Measurements from ENCODE around the gene SMARCAD1. TPM values are rescaled to one million over a fixed set of nuclear protein-coding genes. Genes with fewer than 3 reads are reported as not detected.
"Not testable (repeated sequence)": the region's sequence is repeated elsewhere in the genome, so short reads cannot be mapped to it uniquely, and the experiment has no call there.

SMARCAD1 gene
- total RNA-seq, 2 experiments from 2014 or later, result 28.5 to 28.6 TPM

DNA sequence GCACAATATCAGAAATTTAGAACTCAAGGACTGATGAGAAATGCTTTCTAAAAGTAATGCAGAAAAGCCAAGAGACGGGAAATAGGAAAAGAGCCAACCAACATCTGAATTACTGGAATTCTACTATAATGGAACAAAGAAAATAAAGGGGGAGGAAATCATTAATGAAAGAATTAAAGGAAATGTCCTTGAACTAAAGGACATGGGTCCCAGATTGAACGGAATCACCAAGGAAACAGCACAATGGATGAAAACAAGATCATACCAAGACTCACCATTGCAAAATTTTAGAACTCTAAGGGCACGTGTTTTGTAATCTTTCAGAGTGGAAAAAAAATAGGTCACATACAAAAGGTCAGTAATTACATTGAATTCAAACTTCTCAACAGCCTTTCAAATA is 99.0 kb downstream of the SMARCAD1 start:
- DNase-seq, result no peak
- Mint-ChIP-seq H3K9me3 (peaks cover 2% of the 10 kb centered on the region), H3K4me1 (ENCODE audit: low read depth) (no peaks in the 10 kb centered on the region), H3K4me3 (no peak overlapping the region), H3K27me3 (no peaks in the 10 kb centered on the region), H3K36me3 (ENCODE audit: low read depth) (no peaks in the 10 kb centered on the region), H3K27ac (no peak overlapping the region)
- intact Hi-C loops (cut with micrococcal nuclease), result no loop called here
- CTCF ChIA-PET, result interaction anchor here (1.1 to 2.0 kb wide), 2 partner anchors 101 to 287 kb away, joined by 3 to 7 read pairs; no protein-coding TSS in a partner anchor
- no peak for ATAC-seq
- POLR2A ChIA-PET, result no interaction called here
- no peak for TF ChIP-seq CTCF (IDR thresholded peaks at IDR 0.05)

GRCh38 chr4:94307231-94307871 is 99.7 kb downstream of the SMARCAD1 start:
- ChIA-PET CTCF (no interaction called here), POLR2A (interaction anchor here (0.8 kb wide), 1 partner anchor 11 kb away, joined by 3 read pairs; no protein-coding TSS in a partner anchor)
- TF ChIP-seq CTCF (IDR thresholded peaks at IDR 0.05), result no peak
- no peak for ATAC-seq
- Mint-ChIP-seq H3K9me3 (peaks cover 2% of the 10 kb centered on the region), H3K27ac (no peak overlapping the region), H3K36me3 (ENCODE audit: low read depth) (no peaks in the 10 kb centered on the region), H3K4me3 (no peak overlapping the region), H3K4me1 (ENCODE audit: low read depth) (no peaks in the 10 kb centered on the region), H3K27me3 (no peaks in the 10 kb centered on the region)
- intact Hi-C loops (cut with micrococcal nuclease), result no loop called here
- no peak for DNase-seq

DNA sequence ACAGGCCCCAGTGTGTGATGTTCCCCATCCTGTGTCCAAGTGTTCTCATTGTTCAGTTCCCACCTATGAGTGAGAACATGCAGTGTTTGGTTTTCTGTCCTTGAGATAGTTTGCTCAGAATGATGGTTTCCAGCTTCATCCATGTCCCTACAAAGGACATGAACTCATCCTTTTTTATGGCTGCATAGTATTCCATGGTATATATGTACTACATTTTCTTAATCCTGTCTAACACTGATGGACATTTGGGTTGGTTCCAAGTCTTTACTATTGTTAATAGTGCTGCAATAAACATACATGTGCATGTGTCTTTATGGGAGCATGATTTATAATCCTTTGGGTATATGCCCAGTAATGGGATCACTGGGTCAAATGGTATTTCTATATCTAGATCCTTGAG is 112.3 kb downstream of the SMARCAD1 start:
- DNase-seq; H3K36me3 Mint-ChIP-seq (ENCODE audit: low read depth); ATAC-seq; H3K4me1 Mint-ChIP-seq (ENCODE audit: low read depth); CTCF ChIA-PET; H3K4me3 Mint-ChIP-seq; H3K27ac Mint-ChIP-seq; POLR2A ChIA-PET; H3K27me3 Mint-ChIP-seq; intact Hi-C loops (cut with micrococcal nuclease): not testable (repeated sequence)
- H3K9me3 Mint-ChIP-seq, result peaks cover 15% of the 10 kb centered on the region

DNA sequence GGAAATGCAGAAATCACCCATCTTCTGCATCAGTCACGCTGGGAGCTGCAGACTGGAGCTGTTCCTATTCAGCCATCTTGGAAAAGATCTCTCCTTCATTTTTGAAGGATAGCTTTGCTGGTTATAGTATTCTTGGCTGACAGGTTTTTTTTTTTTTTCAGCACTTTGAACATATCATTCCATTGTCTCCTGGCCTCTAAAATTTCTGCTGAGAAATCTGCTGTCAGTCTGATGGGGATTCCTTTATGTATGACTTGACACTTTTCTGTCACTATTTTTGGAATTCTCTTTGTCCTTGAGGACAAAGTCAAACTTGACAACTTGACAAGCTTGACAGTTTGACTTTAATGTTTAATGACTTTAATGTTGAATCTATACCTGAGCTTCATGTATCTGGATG is 118.2 kb downstream of the SMARCAD1 start:
- POLR2A ChIA-PET, result interaction anchor here (0.6 kb wide), 1 partner anchor 8 kb away, joined by 3 read pairs; no protein-coding TSS in a partner anchor
- no peak for TF ChIP-seq CTCF (IDR thresholded peaks at IDR 0.05)

DNA sequence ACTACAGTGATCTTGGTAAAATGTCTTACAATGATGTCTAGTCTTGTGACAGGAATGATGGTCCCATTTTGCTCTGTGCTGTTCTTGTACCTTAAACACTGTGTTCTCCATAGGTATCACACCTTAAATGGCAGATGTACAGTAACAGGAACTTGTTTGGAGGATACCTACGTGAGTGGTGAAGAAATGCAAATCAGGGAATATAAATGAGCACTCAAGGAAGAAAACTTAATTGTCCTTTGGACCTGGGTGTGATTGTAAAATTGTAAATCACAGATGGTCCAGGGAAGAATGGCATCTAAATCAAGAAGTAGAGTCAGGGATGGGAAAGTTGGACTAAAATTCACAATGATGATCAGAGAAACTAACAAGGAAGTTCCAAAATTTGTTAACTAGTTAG is 122.3 kb downstream of the SMARCAD1 start:
- ATAC-seq (no peak), DNase-seq (no peak)
- H3K27ac Mint-ChIP-seq, result no peak overlapping the region
- POLR2A ChIA-PET, result no interaction called here
- H3K9me3 Mint-ChIP-seq, result peaks cover 11% of the 10 kb centered on the region
- peaks cover 3% of the 10 kb centered on the region for H3K27me3 Mint-ChIP-seq
- no peak for TF ChIP-seq CTCF (IDR thresholded peaks at IDR 0.05)
- CTCF ChIA-PET, result no interaction called here
- no peak overlapping the region for H3K4me3 Mint-ChIP-seq
- intact Hi-C loops (cut with micrococcal nuclease), result no loop called here
- peaks cover 5% of the 10 kb centered on the region for H3K36me3 Mint-ChIP-seq (ENCODE audit: low read depth)
- H3K4me1 Mint-ChIP-seq (ENCODE audit: low read depth), result no peaks in the 10 kb centered on the region

More for the DNA sequence above, 118.2 kb downstream of the SMARCAD1 start:
- Mint-ChIP-seq H3K4me1 (ENCODE audit: low read depth) (no peaks in the 10 kb centered on the region), H3K9me3 (peaks cover 16% of the 10 kb centered on the region), H3K4me3 (no peak overlapping the region), H3K27me3 (peaks cover 9% of the 10 kb centered on the region), H3K27ac (no peak overlapping the region), H3K36me3 (ENCODE audit: low read depth) (peaks cover 10% of the 10 kb centered on the region)
- intact Hi-C loops (cut with micrococcal nuclease), result no loop called here
- DNase-seq (no peak), ATAC-seq (no peak)
- CTCF ChIA-PET, result interaction anchor here (0.9 to 1.3 kb wide), 2 partner anchors 12 to 81 kb away, joined by 3 to 4 read pairs; no protein-coding TSS in a partner anchor
